H4 (cell line): ENCODE measurements around the gene MBOAT1. TPM values are rescaled to one million over a fixed set of nuclear protein-coding genes. Genes with fewer than 3 reads are reported as not detected.

Experiments used
- total RNA-seq: library from RNA; depleted of rRNA; stranded (reverse); fragments of >200 nt; shearing (Covaris generic); gene quantifications from 2 replicates; pipeline ENCODE4 v1.2.3, GENCODE V29; 2014; rRNA removed

The MBOAT1 gene
- total RNA-seq, 1 experiment from 2014 or later: 12.3 TPM

Other genes starting within 250 kb of the MBOAT1 start
- 5.3 and 7.9 TPM in 2 replicates for gene E2F3, start 189.4 kb upstream of the MBOAT1 start, total RNA-seq